Measurements from ENCODE around the gene RCN2. TPM values are rescaled to one million over a fixed set of nuclear protein-coding genes. Genes with fewer than 3 reads are reported as not detected.

The RCN2 gene
- total RNA-seq, 2 experiments from 2014 or later = 21.8 to 21.9 TPM

- Mint-ChIP-seq H3K27me3 (no peaks in the 10 kb centered on the region), H3K36me3 (ENCODE audit: low read depth) (no peaks in the 10 kb centered on the region), H3K4me3 (no peak overlapping the region), H3K4me1 (ENCODE audit: low read depth) (peaks cover 19% of the 10 kb centered on the region), H3K27ac (no peak overlapping the region), H3K9me3 (peaks cover 2% of the 10 kb centered on the region)
- CTCF ChIA-PET = interaction anchor here (1.0 to 1.8 kb wide), 3 partner anchors 9 to 127 kb away, joined by 3 to 8 read pairs (median 4); no protein-coding TSS in a partner anchor
- TF ChIP-seq CTCF (IDR thresholded peaks at IDR 0.05) = no peak
- no peak for ATAC-seq
- intact Hi-C loops (cut with micrococcal nuclease) = no loop called here
- POLR2A ChIA-PET = interaction anchor here (0.6 to 2.1 kb wide), 4 partner anchors 9 to 40 kb away, joined by 3 to 6 read pairs (median 3); no protein-coding TSS in a partner anchor
- DNase-seq = no peak
Observed at GRCh38 chr15:76979996-76980520, 48.5 kb downstream of the RCN2 start.

- intact Hi-C loops (cut with micrococcal nuclease) = no loop called here
- Mint-ChIP-seq H3K27me3 (no peaks in the 10 kb centered on the region), H3K4me3 (no peak overlapping the region), H3K36me3 (ENCODE audit: low read depth) (no peaks in the 10 kb centered on the region), H3K9me3 (peaks cover 2% of the 10 kb centered on the region), H3K4me1 (ENCODE audit: low read depth) (peaks cover 19% of the 10 kb centered on the region), H3K27ac (no peak overlapping the region)
- ATAC-seq = no peak
- DNase-seq = no peak
- TF ChIP-seq CTCF (IDR thresholded peaks at IDR 0.05) = no peak
- CTCF ChIA-PET = interaction anchor here (3.1 kb wide), 1 partner anchor 8 kb away, joined by 22 read pairs; no protein-coding TSS in a partner anchor
- POLR2A ChIA-PET = interaction anchor here (1.1 kb wide), 1 partner anchor 40 kb away, joined by 3 read pairs; no protein-coding TSS in a partner anchor
Observed at GRCh38 chr15:76982356-76982755, 50.8 kb downstream of the RCN2 start.

GRCh38 chr15:76982756-76983155, 51.2 kb downstream of the RCN2 start:
- H3K9me3 Mint-ChIP-seq = peaks cover under 1% of the 10 kb centered on the region
- intact Hi-C loops (cut with micrococcal nuclease) = no loop called here
- no peaks in the 10 kb centered on the region for H3K36me3 Mint-ChIP-seq (ENCODE audit: low read depth)
- H3K4me1 Mint-ChIP-seq (ENCODE audit: low read depth) = peaks cover 20% of the 10 kb centered on the region
- no peak overlapping the region for H3K4me3 Mint-ChIP-seq
- TF ChIP-seq CTCF (IDR thresholded peaks at IDR 0.05) = no peak
- CTCF ChIA-PET = interaction anchor here (3.1 kb wide), 1 partner anchor 9 kb away, joined by 22 read pairs; no protein-coding TSS in a partner anchor
- ATAC-seq (no peak), DNase-seq (no peak)
- H3K27ac Mint-ChIP-seq = no peak overlapping the region
- H3K27me3 Mint-ChIP-seq = no peaks in the 10 kb centered on the region
- POLR2A ChIA-PET = interaction anchor here (1.1 kb wide), 1 partner anchor 39 kb away, joined by 3 read pairs; no protein-coding TSS in a partner anchor

GRCh38 chr15:76983590-76984375, 52.2 kb downstream of the RCN2 start:
- H3K27me3 Mint-ChIP-seq = no peaks in the 10 kb centered on the region
- H3K4me3 Mint-ChIP-seq = no peak overlapping the region
- intact Hi-C loops (cut with micrococcal nuclease) = no loop called here
- no peak for ATAC-seq
- no peak for TF ChIP-seq CTCF (IDR thresholded peaks at IDR 0.05)
- POLR2A ChIA-PET = interaction anchor here (1.1 to 2.3 kb wide), 3 partner anchors 11 to 38 kb away, joined by 3 to 9 read pairs (median 4); partner anchors contain the start of gene PSTPIP1
- no peak for DNase-seq
- H3K36me3 Mint-ChIP-seq (ENCODE audit: low read depth) = no peaks in the 10 kb centered on the region
- no peaks in the 10 kb centered on the region for H3K9me3 Mint-ChIP-seq
- peaks cover 29% of the 10 kb centered on the region for H3K4me1 Mint-ChIP-seq (ENCODE audit: low read depth)
- CTCF ChIA-PET = interaction anchor here (0.8 to 3.1 kb wide), 2 partner anchors 10 to 30 kb away, joined by 3 to 22 read pairs; no protein-coding TSS in a partner anchor
- no peak overlapping the region for H3K27ac Mint-ChIP-seq

Data from activated CD8-positive, alpha-beta T cell treated with anti-CD3 and anti-CD28 coated beads for 36 hours (primary cell).